IPS DF 6.9 (cell line): ENCODE results near the gene BHLHE40.

Experiments
- DNase-seq: peaks from one replicate; pipeline ENCODE4 v3.0.0-alpha.2; 2013; ENCODE audit warnings: low read depth, low spot score
- H3K27ac ChIP-seq: one replicate; pipeline ENCODE4 v1.5.1; 2013; ENCODE audit warnings: low read length, control low read depth
- H3K27me3 ChIP-seq: 2 replicates; pipeline ENCODE4 v1.6.1; 2013; ENCODE audit warnings: mild to moderate bottlenecking, low read length; ENCODE audit not compliant: control insufficient read depth, insufficient read depth
- H3K36me3 ChIP-seq: 2 replicates; pipeline ENCODE4 v1.6.1; 2013; ENCODE audit warnings: low read length; ENCODE audit not compliant: control insufficient read depth, insufficient read depth
- H3K4me1 ChIP-seq: 2 replicates; pipeline ENCODE4 v1.6.1; 2013; ENCODE audit warnings: low read length; ENCODE audit not compliant: control insufficient read depth, insufficient read depth
- H3K4me3 ChIP-seq: 2 replicates; pipeline ENCODE4 v1.5.1; 2013; ENCODE audit warnings: mild to moderate bottlenecking, low read length
- H3K9me3 ChIP-seq: 2 replicates; pipeline ENCODE4 v1.6.1; 2013; ENCODE audit warnings: low read length, inconsistent platforms; ENCODE audit not compliant: control insufficient read depth, insufficient read depth
- WGBS: extraction: QIAGEN DNeasy Blood & Tissue Kit; methylation state at CpG from one replicate; pipeline ENCODE4 v1.1.7; 2013; ENCODE audit warnings: mixed read lengths, missing lambda C conversion rate; ENCODE audit not compliant: insufficient read length, insufficient coverage; 5-methylcytosine and 5-hydroxymethylcytosine counted together

Gene BHLHE40

GRCh38 chr3:4977001-4977852 is 2.0 kb upstream of the BHLHE40 start:
- no peak for DNase-seq
- WGBS = no CpG with 5 or more reads among the region's 35 CpGs

GRCh38 chr3:4977853-4978203 is 1.4 kb upstream of the BHLHE40 start:
- Histone ChIP-seq H3K4me3 (peak overlapping the region; percentile 54; the same call in 1 of the 2 replicates), H3K27me3 (peaks cover 1% of the 10 kb centered on the region; the same call in 1 of the 2 replicates), H3K27ac (no peak overlapping the region), H3K9me3 (no peaks in the 10 kb centered on the region), H3K36me3 (peaks cover under 1% of the 10 kb centered on the region; the same call in 1 of the 2 replicates), H3K4me1 (no peaks in the 10 kb centered on the region)
- DNase-seq = no peak
- no CpG with 5 or more reads among the region's 13 CpGs for WGBS

More at GRCh38 chr3:4977001-4977852, 2.0 kb upstream of the BHLHE40 start:
- H3K27me3 ChIP-seq = peaks cover 1% of the 10 kb centered on the region; the same call in 1 of the 2 replicates
- H3K4me3 ChIP-seq = peak overlapping the region; percentile 54; the same call in 1 of the 2 replicates
- H3K36me3 ChIP-seq = no peaks in the 10 kb centered on the region
- no peaks in the 10 kb centered on the region for H3K4me1 ChIP-seq
- H3K27ac ChIP-seq = no peak overlapping the region
- no peaks in the 10 kb centered on the region for H3K9me3 ChIP-seq

- peaks cover 3% of the 10 kb centered on the region; the same call in 1 of the 2 replicates for H3K36me3 ChIP-seq
- peak overlapping the region; percentile 54 for H3K4me3 ChIP-seq
- no CpG with 5 or more reads among the region's 76 CpGs for WGBS
- no peak for DNase-seq
- H3K4me1 ChIP-seq = no peaks in the 10 kb centered on the region
- no peaks in the 10 kb centered on the region for H3K9me3 ChIP-seq
- peaks cover 1% of the 10 kb centered on the region; the same call in 1 of the 2 replicates for H3K27me3 ChIP-seq
- H3K27ac ChIP-seq = no peak overlapping the region
Measured at GRCh38 chr3:4978204-4978965, 852 bp upstream of the BHLHE40 start.

- WGBS = no CpG with 5 or more reads among the region's 31 CpGs
- no peaks in the 10 kb centered on the region for H3K4me1 ChIP-seq
- peaks cover 1% of the 10 kb centered on the region; the same call in 1 of the 2 replicates for H3K27me3 ChIP-seq
- peaks cover 3% of the 10 kb centered on the region; the same call in 1 of the 2 replicates for H3K36me3 ChIP-seq
- H3K27ac ChIP-seq = no peak overlapping the region
- no peak for DNase-seq
- H3K9me3 ChIP-seq = no peaks in the 10 kb centered on the region
- H3K4me3 ChIP-seq = peak overlapping the region; percentile 54; the same call in 1 of the 2 replicates
Measured at GRCh38 chr3:4978966-4979427, 240 bp upstream of the BHLHE40 start.

- H3K4me3 ChIP-seq = peak overlapping the region; percentile 42; the same call in 1 of the 2 replicates
- H3K27ac ChIP-seq = no peak overlapping the region
- DNase-seq = no peak
- no peaks in the 10 kb centered on the region for H3K9me3 ChIP-seq
- H3K36me3 ChIP-seq = peaks cover 3% of the 10 kb centered on the region; the same call in 1 of the 2 replicates
- H3K4me1 ChIP-seq = no peaks in the 10 kb centered on the region
- no CpG with 5 or more reads among the region's 32 CpGs for WGBS
- peaks cover 1% of the 10 kb centered on the region; the same call in 1 of the 2 replicates for H3K27me3 ChIP-seq
Measured at GRCh38 chr3:4980229-4981203, 1.3 kb downstream of the BHLHE40 start.

GRCh38 chr3:4981294-4981664 is 2.0 kb downstream of the BHLHE40 start:
- no peak for DNase-seq
- H3K27me3 ChIP-seq = peaks cover 1% of the 10 kb centered on the region; the same call in 1 of the 2 replicates
- no peak overlapping the region for H3K4me3 ChIP-seq
- WGBS = no CpG with 5 or more reads among the region's 3 CpGs
- H3K27ac ChIP-seq = no peak overlapping the region
- H3K4me1 ChIP-seq = no peaks in the 10 kb centered on the region
- H3K36me3 ChIP-seq = peaks cover 3% of the 10 kb centered on the region; the same call in 1 of the 2 replicates
- no peaks in the 10 kb centered on the region for H3K9me3 ChIP-seq

GRCh38 chr3:4981665-4982494 is 2.6 kb downstream of the BHLHE40 start:
- Histone ChIP-seq H3K36me3 (peaks cover 3% of the 10 kb centered on the region; the same call in 1 of the 2 replicates), H3K27ac (no peak overlapping the region), H3K4me1 (no peaks in the 10 kb centered on the region), H3K27me3 (peaks cover 1% of the 10 kb centered on the region; the same call in 1 of the 2 replicates), H3K9me3 (no peaks in the 10 kb centered on the region), H3K4me3 (no peak overlapping the region)
- WGBS = no CpG with 5 or more reads among the region's 8 CpGs
- DNase-seq = no peak

- Histone ChIP-seq H3K9me3 (no peaks in the 10 kb centered on the region), H3K36me3 (peaks cover 3% of the 10 kb centered on the region; the same call in 1 of the 2 replicates), H3K27ac (no peak overlapping the region), H3K4me3 (no peak overlapping the region), H3K4me1 (no peaks in the 10 kb centered on the region), H3K27me3 (no peaks in the 10 kb centered on the region)
- WGBS = no CpG with 5 or more reads among the region's 40 CpGs
- DNase-seq = no peak
Measured at GRCh38 chr3:4982773-4983738, 3.8 kb downstream of the BHLHE40 start.
